CD4-positive, alpha-beta T cell treated with Interleukin-17A for 1 hour (primary cell): ENCODE results near the gene SMAD9.

Experiments used
- DNase-seq: peaks from one replicate; pipeline ENCODE4 v3.0.0-alpha.2; 2020

The SMAD9 gene

GRCh38 chr13:36814465-36814864, 105.6 kb downstream of the SMAD9 start:
- no peak for DNase-seq

GRCh38 chr13:36813225-36813624, 106.8 kb downstream of the SMAD9 start:
- no peak for DNase-seq

GRCh38 chr13:36807616-36808015, 112.4 kb downstream of the SMAD9 start:
- DNase-seq, result no peak

- DNase-seq, result no peak
Measured at GRCh38 chr13:36806102-36806501, 113.9 kb downstream of the SMAD9 start.

- no peak for DNase-seq
Measured at GRCh38 chr13:36804588-36804987, 115.5 kb downstream of the SMAD9 start.

GRCh38 chr13:36801035-36801434, 119.0 kb downstream of the SMAD9 start:
- no peak for DNase-seq

- DNase-seq, result no peak
Measured at GRCh38 chr13:36796052-36796451, 124.0 kb downstream of the SMAD9 start.

- DNase-seq, result no peak
Measured at GRCh38 chr13:36795463-36795862, 124.6 kb downstream of the SMAD9 start.
